ENCODE data around the gene CCDC6. TPM values are rescaled to one million over a fixed set of nuclear protein-coding genes. Genes with fewer than 3 reads are reported as not detected.
A peak's percentile ranks its signal among the peaks of the same experiment; 100 is the strongest.
"Not testable (repeated sequence)": the region's sequence is repeated elsewhere in the genome, so short reads cannot be mapped to it uniquely, and the experiment has no call there.

CCDC6 gene
- total and polyA plus RNA-seq, 2 experiments from 2014 or later = 22.3 to 49.8 TPM

GRCh38 chr10:59877191-59877671 is 29.1 kb downstream of the CCDC6 start:
- TF ChIP-seq EZH2phosphoT487 (IDR thresholded peaks at IDR 0.05; ENCODE audit: low read depth, severe bottlenecking, unreplicated experiment) (no peak), CTCF (IDR thresholded peaks at IDR 0.05; ENCODE audit: poor library complexity) (no peak), EZH2 (IDR thresholded peaks at IDR 0.05; ENCODE audit: borderline replicate concordance) (no peak)
- no peak overlapping the region for H3K4me3 ChIP-seq
- 93% methylated on average over 7 of the region's 7 CpGs for WGBS (ENCODE audit: low lambda C conversion rate, missing lambda C conversion rate)
- no peaks in the 10 kb centered on the region for H3K9me2 ChIP-seq (replicated peaks; ENCODE audit: insufficient read depth)
- no peak overlapping the region for H2AFZ ChIP-seq
- H3K36me3 ChIP-seq (replicated peaks; ENCODE audit: insufficient read depth, low read depth) = no peaks in the 10 kb centered on the region
- H3K9me3 ChIP-seq (ENCODE audit: low read depth) = no peaks in the 10 kb centered on the region
- H3K79me2 ChIP-seq = peaks cover 94% of the 10 kb centered on the region
- H4K20me1 ChIP-seq (ENCODE audit: insufficient read depth, poor library complexity, severe bottlenecking) = peaks cover 42% of the 10 kb centered on the region
- no peaks in the 10 kb centered on the region for H3K27me3 ChIP-seq
- H3K27ac ChIP-seq = no peak overlapping the region
- no peak overlapping the region for H3K4me2 ChIP-seq
- peaks cover 4% of the 10 kb centered on the region for H3K4me1 ChIP-seq (ENCODE audit: insufficient read depth)
- DNase-seq (ENCODE audit: low spot score) = no peak

- Histone ChIP-seq H3K27ac (no peak overlapping the region), H3K4me2 (no peak overlapping the region)
- no peak for DNase-seq (ENCODE audit: low spot score)
Measured at GRCh38 chr10:59876695-59877094, 29.7 kb downstream of the CCDC6 start.

GRCh38 chr10:59876208-59876607 is 30.1 kb downstream of the CCDC6 start:
- not testable (repeated sequence) for H3K4me2 ChIP-seq; H3K4me3 ChIP-seq; H3K9me3 ChIP-seq (ENCODE audit: low read depth); DNase-seq (ENCODE audit: low spot score); H3K27me3 ChIP-seq; H3K36me3 ChIP-seq (replicated peaks; ENCODE audit: insufficient read depth, low read depth); H2AFZ ChIP-seq; H3K27ac ChIP-seq; H3K9me2 ChIP-seq (replicated peaks; ENCODE audit: insufficient read depth)
- peaks cover 13% of the 10 kb centered on the region for H3K4me1 ChIP-seq (ENCODE audit: insufficient read depth)
- 87% methylated on average over 9 of the region's 9 CpGs for WGBS (ENCODE audit: low lambda C conversion rate, missing lambda C conversion rate)
- peaks cover 98% of the 10 kb centered on the region for H3K79me2 ChIP-seq
- peaks cover 51% of the 10 kb centered on the region for H4K20me1 ChIP-seq (ENCODE audit: insufficient read depth, poor library complexity, severe bottlenecking)

More at GRCh38 chr10:59876695-59877094, 29.7 kb downstream of the CCDC6 start:
- Histone ChIP-seq H3K9me3 (ENCODE audit: low read depth) (no peaks in the 10 kb centered on the region), H2AFZ (no peak overlapping the region), H3K9me2 (replicated peaks; ENCODE audit: insufficient read depth) (no peaks in the 10 kb centered on the region), H3K4me1 (ENCODE audit: insufficient read depth) (peaks cover 9% of the 10 kb centered on the region), H3K27me3 (no peaks in the 10 kb centered on the region), H3K36me3 (replicated peaks; ENCODE audit: insufficient read depth, low read depth) (no peaks in the 10 kb centered on the region), H3K4me3 (no peak overlapping the region), H3K79me2 (peaks cover 98% of the 10 kb centered on the region), H4K20me1 (ENCODE audit: insufficient read depth, poor library complexity, severe bottlenecking) (peaks cover 46% of the 10 kb centered on the region)
- WGBS (ENCODE audit: low lambda C conversion rate, missing lambda C conversion rate) = 94% methylated on average over 2 of the region's 2 CpGs
- no peak for TF ChIP-seq CTCF (IDR thresholded peaks at IDR 0.05; ENCODE audit: poor library complexity)
- TF ChIP-seq EZH2phosphoT487 (IDR thresholded peaks at IDR 0.05; ENCODE audit: low read depth, severe bottlenecking, unreplicated experiment) = no peak
- no peak for TF ChIP-seq EZH2 (IDR thresholded peaks at IDR 0.05; ENCODE audit: borderline replicate concordance)

- Histone ChIP-seq H3K9me2 (replicated peaks; ENCODE audit: insufficient read depth) (no peaks in the 10 kb centered on the region), H3K27ac (peak overlapping the region; percentile 5), H3K27me3 (no peaks in the 10 kb centered on the region), H3K4me2 (no peak overlapping the region), H3K36me3 (replicated peaks; ENCODE audit: insufficient read depth, low read depth) (no peaks in the 10 kb centered on the region), H3K9me3 (ENCODE audit: low read depth) (no peaks in the 10 kb centered on the region), H3K79me2 (peaks cover 98% of the 10 kb centered on the region), H3K4me1 (ENCODE audit: insufficient read depth) (peaks cover 13% of the 10 kb centered on the region), H2AFZ (no peak overlapping the region), H3K4me3 (no peak overlapping the region), H4K20me1 (ENCODE audit: insufficient read depth, poor library complexity, severe bottlenecking) (peaks cover 47% of the 10 kb centered on the region)
- no peak for DNase-seq (ENCODE audit: low spot score)
- 93% methylated on average over 4 of the region's 4 CpGs for WGBS (ENCODE audit: low lambda C conversion rate, missing lambda C conversion rate)
- TF ChIP-seq EZH2phosphoT487 (IDR thresholded peaks at IDR 0.05; ENCODE audit: low read depth, severe bottlenecking, unreplicated experiment) (no peak), EZH2 (IDR thresholded peaks at IDR 0.05; ENCODE audit: borderline replicate concordance) (no peak)
Measured at GRCh38 chr10:59873896-59874295, 32.5 kb downstream of the CCDC6 start.
